HEK293 (cell line): ENCODE results near the gene FAM83D.

Experiments
- CTCF ChIA-PET: fragments of 350-600 bp; formaldehyde crosslinking; extraction: SDS; loops from one replicate; lab custom pipeline; 2021; ENCODE audit warnings: antibody characterized with exemption; lab: Yijun Ruan, JAX
- POLR2A ChIA-PET: fragments of 300-600 bp; formaldehyde crosslinking; extraction: SDS; loops from one replicate; lab custom pipeline; 2020; ENCODE audit warnings: antibody characterized with exemption, inconsistent platforms; lab: Yijun Ruan, JAX
- H3K27ac ChIP-seq: fragments of 200-500 bp; sonication (Bioruptor generic); 2 replicates; pipeline ENCODE4 v1.5.1; 2014; ENCODE audit warnings: low read depth, low read length, control low read depth, inconsistent platforms; ENCODE audit errors: extremely low read depth
- H3K36me3 ChIP-seq, 2 experiments: fragments of 200-500 bp in 1 of 2; sonication (Bioruptor generic) in 1 of 2; 1 replicate in 1 of 2; 2 replicates in 1 of 2; pipeline ENCODE4 v1.5.1; 2014 to 2017; ENCODE audit warnings: inconsistent platforms in 2 of 2, low read length in 2 of 2; ENCODE audit not compliant: control insufficient read depth in 2 of 2, insufficient read depth in 1 of 2
- H3K4me1 ChIP-seq: fragments of 200-500 bp; sonication (Bioruptor generic); 2 replicates; pipeline ENCODE4 v1.5.1; 2014; ENCODE audit warnings: mild to moderate bottlenecking, low read length, inconsistent platforms; ENCODE audit not compliant: control insufficient read depth, insufficient read depth
- H3K4me3 ChIP-seq: 2 replicates; pipeline ENCODE4 v1.5.1; 2011; ENCODE audit warnings: low read depth, mild to moderate bottlenecking, control low read depth, low read length, moderate library complexity
- H3K9me3 ChIP-seq: fragments of 200-500 bp; sonication (Bioruptor generic); 2 replicates; pipeline ENCODE4 v1.5.1; 2014; ENCODE audit warnings: low read depth, low read length, inconsistent platforms; ENCODE audit not compliant: control insufficient read depth, insufficient read depth
- MEIS1 ChIP-seq: sonication (generic); formaldehyde crosslinking; IDR thresholded peaks from 2 replicates; pipeline ENCODE4 v1.8.1; 2022; ENCODE audit warnings: missing genetic modification reagents, mild to moderate bottlenecking, borderline replicate concordance
- PRDM1 ChIP-seq: fragments of 450-650 bp; formaldehyde crosslinking; IDR thresholded peaks from 2 replicates; pipeline ENCODE4; 2016; ENCODE audit warnings: missing biosample characterization, missing genetic modification characterization
- REPIN1 ChIP-seq: fragments of 450-650 bp; formaldehyde crosslinking; IDR thresholded peaks from 2 replicates; pipeline ENCODE4 v1.5.1; 2017; ENCODE audit warnings: missing biosample characterization, missing genetic modification characterization, low read depth
- ZBTB48 ChIP-seq: fragments of 450-650 bp; formaldehyde crosslinking; IDR thresholded peaks from 2 replicates; pipeline ENCODE4 v1.5.1; 2016; ENCODE audit warnings: missing biosample characterization, missing genetic modification characterization
- ZEB2 ChIP-seq: fragments of 450-650 bp; formaldehyde crosslinking; IDR thresholded peaks from 2 replicates; pipeline ENCODE4 v1.5.1; 2016; ENCODE audit warnings: missing biosample characterization, missing genetic modification characterization
- ZFHX2 ChIP-seq: fragments of 450-650 bp; formaldehyde crosslinking; conservative IDR thresholded peaks from 2 replicates; pipeline ENCODE4 v1.5.1; 2016; ENCODE audit warnings: missing biosample characterization, missing genetic modification characterization
- ZFP3 ChIP-seq: fragments of 450-650 bp; formaldehyde crosslinking; IDR thresholded peaks from 2 replicates; pipeline ENCODE4 v1.5.1; 2016; ENCODE audit warnings: low read depth, missing biosample characterization, missing genetic modification characterization
- ZNF133 ChIP-seq: fragments of 450-650 bp; formaldehyde crosslinking; IDR thresholded peaks from 2 replicates; pipeline ENCODE4 v1.5.1; 2016; ENCODE audit warnings: missing biosample characterization, missing genetic modification characterization
- ZNF157 ChIP-seq: fragments of 450-650 bp; formaldehyde crosslinking; IDR thresholded peaks from 2 replicates; pipeline ENCODE4 v1.5.1; 2016; ENCODE audit warnings: missing biosample characterization, missing genetic modification characterization
- ZNF221 ChIP-seq: fragments of 450-650 bp; formaldehyde crosslinking; IDR thresholded peaks from 2 replicates; pipeline ENCODE4 v1.5.1; 2017; ENCODE audit warnings: missing biosample characterization, missing genetic modification characterization, borderline replicate concordance
- ZNF24 ChIP-seq: fragments of 450-650 bp; formaldehyde crosslinking; IDR thresholded peaks from 2 replicates; pipeline ENCODE4 v1.5.1; 2016; ENCODE audit warnings: missing biosample characterization, missing genetic modification characterization
- ZNF48 ChIP-seq: fragments of 450-650 bp; formaldehyde crosslinking; IDR thresholded peaks from 2 replicates; pipeline ENCODE4 v1.5.1; 2016; ENCODE audit warnings: missing biosample characterization, missing genetic modification characterization
- ZNF76 ChIP-seq: fragments of 450-650 bp; formaldehyde crosslinking; IDR thresholded peaks from 2 replicates; pipeline ENCODE4; 2016; ENCODE audit warnings: low read depth, missing biosample characterization, missing genetic modification characterization, borderline replicate concordance
- TF ChIP-seq, protein P1 (sequence below): fragments of 450-650 bp; formaldehyde crosslinking; IDR thresholded peaks from 2 replicates; pipeline ENCODE4 v1.5.1; 2017; ENCODE audit warnings: missing biosample characterization, missing genetic modification characterization
- TF ChIP-seq, protein P2 (sequence below): fragments of 450-650 bp; formaldehyde crosslinking; IDR thresholded peaks from 2 replicates; pipeline ENCODE4 v1.5.1; 2016; ENCODE audit warnings: missing biosample characterization, missing genetic modification characterization
- TF ChIP-seq, protein P3 (sequence below): fragments of 450-650 bp; formaldehyde crosslinking; IDR thresholded peaks from 2 replicates; pipeline ENCODE4 v1.5.1; 2016; ENCODE audit warnings: missing biosample characterization, missing genetic modification characterization
- TF ChIP-seq, protein P4 (sequence below): fragments of 450-650 bp; formaldehyde crosslinking; IDR thresholded peaks from 2 replicates; pipeline ENCODE4 v1.5.1; 2016; ENCODE audit warnings: missing biosample characterization, missing genetic modification characterization
- TF ChIP-seq, protein P5 (sequence below): fragments of 450-650 bp; formaldehyde crosslinking; IDR thresholded peaks from 2 replicates; pipeline ENCODE4 v1.5.1; 2016; ENCODE audit warnings: missing biosample characterization, missing genetic modification characterization
- TF ChIP-seq, protein P6 (sequence below): fragments of 450-650 bp; formaldehyde crosslinking; IDR thresholded peaks from 2 replicates; pipeline ENCODE4 v1.5.1; 2016; ENCODE audit warnings: missing biosample characterization, missing genetic modification characterization

The FAM83D gene

DNA sequence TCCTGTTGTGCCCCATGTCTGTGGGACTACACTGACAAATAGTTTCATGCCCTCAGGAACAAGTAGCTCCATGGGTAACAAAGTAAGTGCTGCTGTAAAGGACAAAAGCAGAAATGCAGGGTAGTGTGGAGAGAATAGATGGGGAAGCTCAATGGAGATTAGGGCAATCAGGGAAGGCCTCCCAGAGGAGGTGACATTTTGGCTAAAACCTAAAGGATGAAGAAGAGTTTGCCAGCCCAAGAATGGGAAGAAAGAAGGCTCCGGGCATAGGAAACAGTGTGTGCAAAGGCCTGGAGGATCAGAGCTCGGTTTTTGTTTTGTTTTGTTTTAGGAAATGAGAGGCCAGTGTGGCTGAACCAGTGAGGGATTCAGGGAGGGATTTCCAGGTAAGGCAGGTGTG is 43.6 kb upstream of the FAM83D start:
- H3K4me1 ChIP-seq = no peaks in the 10 kb centered on the region
- POLR2A ChIA-PET = no interaction called here
- H3K9me3 ChIP-seq = no peaks in the 10 kb centered on the region
- H3K36me3 ChIP-seq = no peaks in the 10 kb centered on the region
- H3K27ac ChIP-seq = no peak overlapping the region
- H3K4me3 ChIP-seq = no peak overlapping the region
- TF ChIP-seq ZFP3 (tag by site-specific recombination) (peak; percentile 61; the same call in 1 of the 2 replicates), ZNF157 (tag by site-specific recombination) (no peak)
- CTCF ChIA-PET = interaction anchor here (0.7 to 2.6 kb wide), 4 partner anchors 10 to 244 kb away, joined by 3 to 22 read pairs (median 6); no protein-coding TSS in a partner anchor

DNA sequence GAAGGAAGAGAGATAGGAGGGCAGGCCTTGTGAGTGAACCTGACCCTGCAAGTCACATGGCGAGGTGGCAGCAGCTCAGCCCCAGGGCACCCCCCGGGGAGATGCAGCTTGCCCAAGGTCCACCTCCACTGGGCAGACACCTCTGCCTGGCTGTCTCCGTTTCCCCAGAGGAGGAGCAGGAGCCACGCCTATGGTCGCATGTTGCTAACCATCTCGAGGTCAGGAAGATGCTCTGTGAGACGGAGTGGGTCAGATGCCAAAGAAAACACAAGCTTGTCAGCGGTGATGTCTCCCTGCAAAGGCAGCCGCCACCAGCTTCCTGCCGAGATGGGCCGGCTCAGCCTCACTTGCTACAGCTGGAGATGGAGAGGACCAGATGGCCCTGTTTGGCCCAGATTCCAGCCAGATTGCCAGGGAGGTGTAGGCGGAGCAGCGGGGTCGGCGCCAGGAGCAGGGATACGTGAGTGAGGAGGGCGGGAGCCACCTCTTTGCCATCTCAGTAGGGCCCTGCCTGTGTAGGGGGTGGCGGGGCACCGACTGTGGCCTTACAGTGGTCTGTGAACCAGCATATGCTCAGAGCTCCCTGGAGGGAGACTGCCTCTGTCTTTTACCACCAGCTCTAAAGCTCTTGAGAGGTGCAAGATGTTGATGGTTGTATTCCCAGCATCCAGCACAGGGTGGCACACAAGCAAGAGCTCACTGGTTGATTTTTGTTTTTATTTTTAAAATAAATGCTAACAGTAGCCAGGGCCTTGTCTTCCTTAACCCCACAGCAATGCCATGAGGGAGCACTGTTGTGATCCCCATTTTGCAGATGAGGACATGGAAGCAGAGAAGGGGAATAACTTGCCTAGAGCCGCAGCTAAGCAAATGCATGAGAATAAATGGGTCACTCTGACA is 42.9 kb upstream of the FAM83D start:
- CTCF ChIA-PET = interaction anchor here (0.6 to 2.6 kb wide), 6 partner anchors 9 to 166 kb away, joined by 3 to 22 read pairs (median 6); no protein-coding TSS in a partner anchor
- no peak overlapping the region for H3K4me3 ChIP-seq
- H3K4me1 ChIP-seq = no peaks in the 10 kb centered on the region
- H3K36me3 ChIP-seq = no peaks in the 10 kb centered on the region
- POLR2A ChIA-PET = no interaction called here
- H3K9me3 ChIP-seq = no peaks in the 10 kb centered on the region
- no peak overlapping the region for H3K27ac ChIP-seq
- TF ChIP-seq ZEB2 (tag by site-specific recombination) (no peak), REPIN1 (no peak), ZNF76 (tag by site-specific recombination) (no peak), PRDM1 (tag by site-specific recombination) (no peak), ZFHX2 (tag by site-specific recombination) (peak; percentile 64), ZNF24 (tag by site-specific recombination) (no peak), ZNF221 (tag by site-specific recombination) (no peak), ZNF133 (tag by site-specific recombination) (no peak), ZNF48 (tag by site-specific recombination) (no peak), MEIS1 (CRISPR knock-in tag) (no peak), ZBTB48 (tag by site-specific recombination) (no peak)
- TF ChIP-seq, protein P1, sequence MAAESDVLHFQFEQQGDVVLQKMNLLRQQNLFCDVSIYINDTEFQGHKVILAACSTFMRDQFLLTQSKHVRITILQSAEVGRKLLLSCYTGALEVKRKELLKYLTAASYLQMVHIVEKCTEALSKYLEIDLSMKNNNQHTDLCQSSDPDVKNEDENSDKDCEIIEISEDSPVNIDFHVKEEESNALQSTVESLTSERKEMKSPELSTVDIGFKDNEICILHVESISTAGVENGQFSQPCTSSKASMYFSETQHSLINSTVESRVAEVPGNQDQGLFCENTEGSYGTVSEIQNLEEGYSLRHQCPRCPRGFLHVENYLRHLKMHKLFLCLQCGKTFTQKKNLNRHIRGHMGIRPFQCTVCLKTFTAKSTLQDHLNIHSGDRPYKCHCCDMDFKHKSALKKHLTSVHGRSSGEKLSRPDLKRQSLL (tag by site-specific recombination) = no peak
- TF ChIP-seq, protein P2, sequence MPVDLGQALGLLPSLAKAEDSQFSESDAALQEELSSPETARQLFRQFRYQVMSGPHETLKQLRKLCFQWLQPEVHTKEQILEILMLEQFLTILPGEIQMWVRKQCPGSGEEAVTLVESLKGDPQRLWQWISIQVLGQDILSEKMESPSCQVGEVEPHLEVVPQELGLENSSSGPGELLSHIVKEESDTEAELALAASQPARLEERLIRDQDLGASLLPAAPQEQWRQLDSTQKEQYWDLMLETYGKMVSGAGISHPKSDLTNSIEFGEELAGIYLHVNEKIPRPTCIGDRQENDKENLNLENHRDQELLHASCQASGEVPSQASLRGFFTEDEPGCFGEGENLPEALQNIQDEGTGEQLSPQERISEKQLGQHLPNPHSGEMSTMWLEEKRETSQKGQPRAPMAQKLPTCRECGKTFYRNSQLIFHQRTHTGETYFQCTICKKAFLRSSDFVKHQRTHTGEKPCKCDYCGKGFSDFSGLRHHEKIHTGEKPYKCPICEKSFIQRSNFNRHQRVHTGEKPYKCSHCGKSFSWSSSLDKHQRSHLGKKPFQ (tag by site-specific recombination) = no peak
- TF ChIP-seq, protein P3, sequence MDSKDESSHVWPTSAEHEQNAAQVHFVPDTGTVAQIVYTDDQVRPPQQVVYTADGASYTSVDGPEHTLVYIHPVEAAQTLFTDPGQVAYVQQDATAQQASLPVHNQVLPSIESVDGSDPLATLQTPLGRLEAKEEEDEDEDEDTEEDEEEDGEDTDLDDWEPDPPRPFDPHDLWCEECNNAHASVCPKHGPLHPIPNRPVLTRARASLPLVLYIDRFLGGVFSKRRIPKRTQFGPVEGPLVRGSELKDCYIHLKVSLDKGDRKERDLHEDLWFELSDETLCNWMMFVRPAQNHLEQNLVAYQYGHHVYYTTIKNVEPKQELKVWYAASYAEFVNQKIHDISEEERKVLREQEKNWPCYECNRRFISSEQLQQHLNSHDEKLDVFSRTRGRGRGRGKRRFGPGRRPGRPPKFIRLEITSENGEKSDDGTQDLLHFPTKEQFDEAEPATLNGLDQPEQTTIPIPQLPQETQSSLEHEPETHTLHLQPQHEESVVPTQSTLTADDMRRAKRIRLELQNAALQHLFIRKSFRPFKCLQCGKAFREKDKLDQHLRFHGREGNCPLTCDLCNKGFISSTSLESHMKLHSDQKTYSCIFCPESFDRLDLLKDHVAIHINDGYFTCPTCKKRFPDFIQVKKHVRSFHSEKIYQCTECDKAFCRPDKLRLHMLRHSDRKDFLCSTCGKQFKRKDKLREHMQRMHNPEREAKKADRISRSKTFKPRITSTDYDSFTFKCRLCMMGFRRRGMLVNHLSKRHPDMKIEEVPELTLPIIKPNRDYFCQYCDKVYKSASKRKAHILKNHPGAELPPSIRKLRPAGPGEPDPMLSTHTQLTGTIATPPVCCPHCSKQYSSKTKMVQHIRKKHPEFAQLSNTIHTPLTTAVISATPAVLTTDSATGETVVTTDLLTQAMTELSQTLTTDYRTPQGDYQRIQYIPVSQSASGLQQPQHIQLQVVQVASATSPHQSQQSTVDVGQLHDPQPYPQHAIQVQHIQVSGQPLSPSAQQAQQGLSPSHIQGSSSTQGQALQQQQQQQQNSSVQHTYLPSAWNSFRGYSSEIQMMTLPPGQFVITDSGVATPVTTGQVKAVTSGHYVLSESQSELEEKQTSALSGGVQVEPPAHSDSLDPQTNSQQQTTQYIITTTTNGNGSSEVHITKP = 0 out of 2 replicates have a peak, but pooled peaks have one; percentile 17
- TF ChIP-seq, protein P4, sequence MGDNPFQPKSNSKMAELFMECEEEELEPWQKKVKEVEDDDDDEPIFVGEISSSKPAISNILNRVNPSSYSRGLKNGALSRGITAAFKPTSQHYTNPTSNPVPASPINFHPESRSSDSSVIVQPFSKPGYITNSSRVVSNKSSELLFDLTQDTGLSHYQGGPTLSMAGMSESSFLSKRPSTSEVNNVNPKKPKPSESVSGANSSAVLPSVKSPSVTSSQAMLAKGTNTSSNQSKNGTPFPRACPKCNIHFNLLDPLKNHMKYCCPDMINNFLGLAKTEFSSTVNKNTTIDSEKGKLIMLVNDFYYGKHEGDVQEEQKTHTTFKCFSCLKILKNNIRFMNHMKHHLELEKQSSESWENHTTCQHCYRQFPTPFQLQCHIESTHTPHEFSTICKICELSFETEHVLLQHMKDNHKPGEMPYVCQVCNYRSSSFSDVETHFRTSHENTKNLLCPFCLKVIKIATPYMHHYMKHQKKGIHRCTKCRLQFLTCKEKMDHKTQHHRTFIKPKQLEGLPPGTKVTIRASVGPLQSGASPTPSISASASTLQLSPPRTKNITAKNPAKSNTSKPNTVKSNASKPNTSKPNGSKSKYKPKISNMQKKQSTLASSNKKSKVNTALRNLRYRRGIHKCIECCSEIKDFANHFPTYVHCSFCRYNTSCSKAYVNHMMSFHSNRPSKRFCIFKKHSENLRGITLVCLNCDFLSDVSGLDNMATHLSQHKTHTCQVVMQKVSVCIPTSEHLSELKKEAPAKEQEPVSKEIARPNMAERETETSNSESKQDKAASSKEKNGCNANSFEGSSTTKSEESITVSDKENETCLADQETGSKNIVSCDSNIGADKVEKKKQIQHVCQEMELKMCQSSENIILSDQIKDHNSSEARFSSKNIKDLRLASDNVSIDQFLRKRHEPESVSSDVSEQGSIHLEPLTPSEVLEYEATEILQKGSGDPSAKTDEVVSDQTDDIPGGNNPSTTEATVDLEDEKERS (tag by site-specific recombination) = no peak
- TF ChIP-seq, protein P5, sequence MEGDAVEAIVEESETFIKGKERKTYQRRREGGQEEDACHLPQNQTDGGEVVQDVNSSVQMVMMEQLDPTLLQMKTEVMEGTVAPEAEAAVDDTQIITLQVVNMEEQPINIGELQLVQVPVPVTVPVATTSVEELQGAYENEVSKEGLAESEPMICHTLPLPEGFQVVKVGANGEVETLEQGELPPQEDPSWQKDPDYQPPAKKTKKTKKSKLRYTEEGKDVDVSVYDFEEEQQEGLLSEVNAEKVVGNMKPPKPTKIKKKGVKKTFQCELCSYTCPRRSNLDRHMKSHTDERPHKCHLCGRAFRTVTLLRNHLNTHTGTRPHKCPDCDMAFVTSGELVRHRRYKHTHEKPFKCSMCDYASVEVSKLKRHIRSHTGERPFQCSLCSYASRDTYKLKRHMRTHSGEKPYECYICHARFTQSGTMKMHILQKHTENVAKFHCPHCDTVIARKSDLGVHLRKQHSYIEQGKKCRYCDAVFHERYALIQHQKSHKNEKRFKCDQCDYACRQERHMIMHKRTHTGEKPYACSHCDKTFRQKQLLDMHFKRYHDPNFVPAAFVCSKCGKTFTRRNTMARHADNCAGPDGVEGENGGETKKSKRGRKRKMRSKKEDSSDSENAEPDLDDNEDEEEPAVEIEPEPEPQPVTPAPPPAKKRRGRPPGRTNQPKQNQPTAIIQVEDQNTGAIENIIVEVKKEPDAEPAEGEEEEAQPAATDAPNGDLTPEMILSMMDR (tag by site-specific recombination) = no peak
- TF ChIP-seq, protein P6, sequence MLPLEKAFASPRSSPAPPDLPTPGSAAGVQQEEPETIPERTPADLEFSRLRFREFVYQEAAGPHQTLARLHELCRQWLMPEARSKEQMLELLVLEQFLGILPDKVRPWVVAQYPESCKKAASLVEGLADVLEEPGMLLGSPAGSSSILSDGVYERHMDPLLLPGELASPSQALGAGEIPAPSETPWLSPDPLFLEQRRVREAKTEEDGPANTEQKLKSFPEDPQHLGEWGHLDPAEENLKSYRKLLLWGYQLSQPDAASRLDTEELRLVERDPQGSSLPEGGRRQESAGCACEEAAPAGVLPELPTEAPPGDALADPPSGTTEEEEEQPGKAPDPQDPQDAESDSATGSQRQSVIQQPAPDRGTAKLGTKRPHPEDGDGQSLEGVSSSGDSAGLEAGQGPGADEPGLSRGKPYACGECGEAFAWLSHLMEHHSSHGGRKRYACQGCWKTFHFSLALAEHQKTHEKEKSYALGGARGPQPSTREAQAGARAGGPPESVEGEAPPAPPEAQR (tag by site-specific recombination) = no peak
